ENCODE results near the gene MAP2K5. TPM values are rescaled to one million over a fixed set of nuclear protein-coding genes. Genes with fewer than 3 reads are reported as not detected.

MAP2K5 gene
- total RNA-seq, 2 donors from 2014 or later = 10.7 to 15.7 TPM

DNA sequence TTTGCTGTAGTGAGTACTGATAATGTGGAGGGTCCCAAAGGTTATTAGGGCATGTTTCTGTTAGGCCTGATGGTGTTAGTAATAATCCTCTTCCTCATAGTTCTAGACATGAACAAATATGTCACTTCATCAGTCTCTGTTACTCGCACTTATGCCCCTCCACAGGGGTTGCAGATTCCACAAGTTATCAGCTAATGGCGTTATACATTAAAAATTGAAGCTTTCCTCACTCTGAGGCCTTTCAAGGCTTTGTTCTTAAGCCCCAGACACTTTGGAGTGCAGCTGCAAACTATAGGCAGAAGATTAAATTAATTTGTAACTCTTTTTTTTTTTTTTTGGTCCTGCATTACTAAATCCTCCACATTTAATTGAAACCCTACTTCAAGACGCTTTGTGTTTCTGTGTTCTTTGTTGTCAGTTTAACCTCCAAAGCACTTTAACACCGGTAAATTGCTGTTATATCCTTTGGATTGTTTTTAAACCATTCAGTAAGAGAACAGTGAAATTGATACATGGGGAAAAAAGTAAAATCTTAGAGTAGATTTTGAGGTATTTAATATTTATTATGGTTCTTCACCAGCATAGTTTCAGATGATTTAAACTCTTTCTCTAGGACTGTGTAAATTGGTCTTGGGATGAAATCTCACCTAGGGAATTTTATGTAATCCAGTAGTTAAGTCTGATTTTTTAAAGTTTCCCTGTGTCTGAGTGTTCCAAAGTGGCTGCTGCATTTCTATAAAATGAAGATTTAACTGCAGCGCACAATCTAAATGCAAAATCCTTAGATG is 179.7 kb downstream of the MAP2K5 start:
- Histone ChIP-seq H3K4me1 (replicated peaks) (no peaks in the 10 kb centered on the region), H3K36me3 (no peaks in the 10 kb centered on the region), H3K9me3 (no peaks in the 10 kb centered on the region), H3K27ac (no peak overlapping the region), H3K4me3 (no peak overlapping the region), H3K27me3 (replicated peaks; ENCODE audit: insufficient read depth) (no peaks in the 10 kb centered on the region)
- 93% methylated on average over 5 of the region's 5 CpGs for WGBS
- no peak for DNase-seq (ENCODE audit: low spot score)
- no peak for TF ChIP-seq POLR2A (IDR thresholded peaks at IDR 0.05)
- intact Hi-C loops (cut with DNase I) = no loop called here

- Histone ChIP-seq H3K4me1 (replicated peaks) (no peaks in the 10 kb centered on the region), H3K4me3 (no peak overlapping the region), H3K27ac (no peak overlapping the region), H3K9me3 (no peaks in the 10 kb centered on the region), H3K36me3 (no peaks in the 10 kb centered on the region), H3K27me3 (replicated peaks; ENCODE audit: insufficient read depth) (no peaks in the 10 kb centered on the region)
- DNase-seq (ENCODE audit: low spot score) = no peak
- intact Hi-C loops (cut with DNase I) = no loop called here
- TF ChIP-seq POLR2A (IDR thresholded peaks at IDR 0.05) = no peak
- 72% methylated on average over 4 of the region's 4 CpGs for WGBS
These were observed 181.0 kb downstream of the MAP2K5 start for GRCh38 chr15:67723294-67724024.

GRCh38 chr15:67724691-67725375 is 182.3 kb downstream of the MAP2K5 start:
- Histone ChIP-seq H3K9me3 (no peaks in the 10 kb centered on the region), H3K27me3 (replicated peaks; ENCODE audit: insufficient read depth) (no peaks in the 10 kb centered on the region), H3K4me3 (no peak overlapping the region), H3K27ac (no peak overlapping the region), H3K36me3 (no peaks in the 10 kb centered on the region), H3K4me1 (replicated peaks) (no peaks in the 10 kb centered on the region)
- no peak for TF ChIP-seq POLR2A (IDR thresholded peaks at IDR 0.05)
- TF ChIP-seq POLR2AphosphoS5 (IDR thresholded peaks at IDR 0.05) = no peak
- TF ChIP-seq, protein P1, sequence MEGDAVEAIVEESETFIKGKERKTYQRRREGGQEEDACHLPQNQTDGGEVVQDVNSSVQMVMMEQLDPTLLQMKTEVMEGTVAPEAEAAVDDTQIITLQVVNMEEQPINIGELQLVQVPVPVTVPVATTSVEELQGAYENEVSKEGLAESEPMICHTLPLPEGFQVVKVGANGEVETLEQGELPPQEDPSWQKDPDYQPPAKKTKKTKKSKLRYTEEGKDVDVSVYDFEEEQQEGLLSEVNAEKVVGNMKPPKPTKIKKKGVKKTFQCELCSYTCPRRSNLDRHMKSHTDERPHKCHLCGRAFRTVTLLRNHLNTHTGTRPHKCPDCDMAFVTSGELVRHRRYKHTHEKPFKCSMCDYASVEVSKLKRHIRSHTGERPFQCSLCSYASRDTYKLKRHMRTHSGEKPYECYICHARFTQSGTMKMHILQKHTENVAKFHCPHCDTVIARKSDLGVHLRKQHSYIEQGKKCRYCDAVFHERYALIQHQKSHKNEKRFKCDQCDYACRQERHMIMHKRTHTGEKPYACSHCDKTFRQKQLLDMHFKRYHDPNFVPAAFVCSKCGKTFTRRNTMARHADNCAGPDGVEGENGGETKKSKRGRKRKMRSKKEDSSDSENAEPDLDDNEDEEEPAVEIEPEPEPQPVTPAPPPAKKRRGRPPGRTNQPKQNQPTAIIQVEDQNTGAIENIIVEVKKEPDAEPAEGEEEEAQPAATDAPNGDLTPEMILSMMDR (IDR thresholded peaks at IDR 0.05) = no peak
- intact Hi-C loops (cut with DNase I) = no loop called here
- DNase-seq (ENCODE audit: low spot score) = no peak
- WGBS = 97% methylated on average over 4 of the region's 4 CpGs

GRCh38 chr15:67730135-67730534 is 187.6 kb downstream of the MAP2K5 start:
- 69% methylated on average over 1 of the region's 1 CpG for WGBS
- Histone ChIP-seq H3K27me3 (replicated peaks; ENCODE audit: insufficient read depth) (no peaks in the 10 kb centered on the region), H3K4me3 (no peak overlapping the region), H3K4me1 (replicated peaks) (no peaks in the 10 kb centered on the region), H3K9me3 (no peaks in the 10 kb centered on the region), H3K36me3 (no peaks in the 10 kb centered on the region), H3K27ac (no peak overlapping the region)
- DNase-seq (ENCODE audit: low spot score) = no peak
- intact Hi-C loops (cut with DNase I) = no loop called here
- TF ChIP-seq POLR2AphosphoS5 (IDR thresholded peaks at IDR 0.05) = no peak
- no peak for TF ChIP-seq POLR2A (IDR thresholded peaks at IDR 0.05)
- TF ChIP-seq, protein P1 (IDR thresholded peaks at IDR 0.05) = no peak

DNA sequence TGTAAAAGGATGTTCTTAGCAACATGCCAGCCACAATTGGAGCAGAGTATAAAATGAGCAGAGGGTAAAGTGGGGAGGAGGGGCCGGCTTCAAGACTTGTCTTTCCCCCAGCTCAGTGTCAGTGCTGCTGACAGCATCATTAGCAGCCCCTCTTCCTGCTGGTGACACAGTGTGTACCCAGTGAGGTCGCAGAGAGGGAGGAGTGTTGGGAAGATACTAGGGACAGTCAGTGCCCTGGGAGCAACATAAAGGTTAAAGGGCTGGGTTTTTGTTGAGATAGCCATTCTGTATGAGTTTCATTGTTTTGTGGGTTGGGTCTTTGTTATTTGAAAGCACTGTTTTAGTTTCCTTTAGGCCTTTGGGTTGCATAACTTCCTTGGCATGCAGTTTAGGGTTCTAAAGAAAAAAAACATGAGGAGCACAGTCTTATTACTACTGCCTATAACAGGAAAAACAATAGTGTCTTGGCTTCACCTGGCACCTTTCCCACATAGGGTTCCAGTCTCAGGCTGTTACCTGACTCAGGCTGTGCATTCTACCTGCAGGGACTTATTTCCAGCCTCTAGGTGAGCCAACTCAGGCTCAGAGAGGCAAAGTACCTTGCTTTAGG is 188.7 kb downstream of the MAP2K5 start:
- intact Hi-C loops (cut with DNase I) = no loop called here
- H3K9me3 ChIP-seq = no peaks in the 10 kb centered on the region
- no peak for DNase-seq (ENCODE audit: low spot score)
- no peak overlapping the region for H3K4me3 ChIP-seq
- WGBS = 29% methylated on average over 2 of the region's 2 CpGs
- no peaks in the 10 kb centered on the region for H3K4me1 ChIP-seq (replicated peaks)
- H3K36me3 ChIP-seq = no peaks in the 10 kb centered on the region
- no peak overlapping the region for H3K27ac ChIP-seq
- TF ChIP-seq POLR2A (IDR thresholded peaks at IDR 0.05) = no peak
- TF ChIP-seq, protein P1 (IDR thresholded peaks at IDR 0.05) = no peak
- H3K27me3 ChIP-seq (replicated peaks; ENCODE audit: insufficient read depth) = no peaks in the 10 kb centered on the region
